ENCODE data around the gene IL24.

Gene IL24

DNA sequence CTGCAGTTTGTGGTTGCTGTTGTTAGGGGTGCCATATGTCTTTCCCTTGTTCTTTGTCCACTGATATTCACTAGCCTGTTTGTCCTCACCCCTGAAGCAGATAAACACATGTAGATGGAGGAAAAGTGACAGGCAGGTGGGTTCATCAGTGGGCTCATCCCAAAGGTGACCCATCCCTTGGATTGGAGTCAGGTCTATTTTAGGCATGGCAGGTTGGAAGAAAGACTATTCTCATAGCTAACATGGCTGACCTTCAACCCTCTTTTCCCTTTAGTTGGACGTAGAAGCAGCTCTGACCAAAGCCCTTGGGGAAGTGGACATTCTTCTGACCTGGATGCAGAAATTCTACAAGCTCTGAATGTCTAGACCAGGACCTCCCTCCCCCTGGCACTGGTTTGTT lies 5.5 kb downstream of the IL24 start:
- DNase-seq = no peak
- Mint-ChIP-seq H3K27me3 (ENCODE audit: low read depth, poor library complexity) (peaks cover 40% of the 10 kb centered on the region), H3K36me3 (ENCODE audit: low read depth) (no peaks in the 10 kb centered on the region), H3K9me3 (no peaks in the 10 kb centered on the region), H3K4me3 (no peak overlapping the region), H3K4me1 (peaks cover 13% of the 10 kb centered on the region), H3K27ac (no peak overlapping the region)
- TF ChIP-seq, protein P1, sequence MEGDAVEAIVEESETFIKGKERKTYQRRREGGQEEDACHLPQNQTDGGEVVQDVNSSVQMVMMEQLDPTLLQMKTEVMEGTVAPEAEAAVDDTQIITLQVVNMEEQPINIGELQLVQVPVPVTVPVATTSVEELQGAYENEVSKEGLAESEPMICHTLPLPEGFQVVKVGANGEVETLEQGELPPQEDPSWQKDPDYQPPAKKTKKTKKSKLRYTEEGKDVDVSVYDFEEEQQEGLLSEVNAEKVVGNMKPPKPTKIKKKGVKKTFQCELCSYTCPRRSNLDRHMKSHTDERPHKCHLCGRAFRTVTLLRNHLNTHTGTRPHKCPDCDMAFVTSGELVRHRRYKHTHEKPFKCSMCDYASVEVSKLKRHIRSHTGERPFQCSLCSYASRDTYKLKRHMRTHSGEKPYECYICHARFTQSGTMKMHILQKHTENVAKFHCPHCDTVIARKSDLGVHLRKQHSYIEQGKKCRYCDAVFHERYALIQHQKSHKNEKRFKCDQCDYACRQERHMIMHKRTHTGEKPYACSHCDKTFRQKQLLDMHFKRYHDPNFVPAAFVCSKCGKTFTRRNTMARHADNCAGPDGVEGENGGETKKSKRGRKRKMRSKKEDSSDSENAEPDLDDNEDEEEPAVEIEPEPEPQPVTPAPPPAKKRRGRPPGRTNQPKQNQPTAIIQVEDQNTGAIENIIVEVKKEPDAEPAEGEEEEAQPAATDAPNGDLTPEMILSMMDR (IDR thresholded peaks at IDR 0.05) = no peak

GRCh38 chr1:206903687-206904086 lies 6.4 kb downstream of the IL24 start:
- H3K4me3 Mint-ChIP-seq = no peak overlapping the region
- no peaks in the 10 kb centered on the region for H3K36me3 Mint-ChIP-seq (ENCODE audit: low read depth)
- peaks cover 50% of the 10 kb centered on the region for H3K27me3 Mint-ChIP-seq (ENCODE audit: low read depth, poor library complexity)
- H3K27ac Mint-ChIP-seq = no peak overlapping the region
- TF ChIP-seq, protein P1 (IDR thresholded peaks at IDR 0.05) = no peak
- H3K4me1 Mint-ChIP-seq = peaks cover 11% of the 10 kb centered on the region
- H3K9me3 Mint-ChIP-seq = no peaks in the 10 kb centered on the region
- DNase-seq = no peak

- Mint-ChIP-seq H3K9me3 (no peaks in the 10 kb centered on the region), H3K4me1 (peaks cover 13% of the 10 kb centered on the region), H3K4me3 (no peak overlapping the region), H3K27me3 (ENCODE audit: low read depth, poor library complexity) (peaks cover 55% of the 10 kb centered on the region), H3K27ac (no peak overlapping the region), H3K36me3 (ENCODE audit: low read depth) (no peaks in the 10 kb centered on the region)
- TF ChIP-seq, protein P1 (IDR thresholded peaks at IDR 0.05) = no peak
- no peak for DNase-seq
Measured at GRCh38 chr1:206904423-206905142, 7.3 kb downstream of the IL24 start.

DNA sequence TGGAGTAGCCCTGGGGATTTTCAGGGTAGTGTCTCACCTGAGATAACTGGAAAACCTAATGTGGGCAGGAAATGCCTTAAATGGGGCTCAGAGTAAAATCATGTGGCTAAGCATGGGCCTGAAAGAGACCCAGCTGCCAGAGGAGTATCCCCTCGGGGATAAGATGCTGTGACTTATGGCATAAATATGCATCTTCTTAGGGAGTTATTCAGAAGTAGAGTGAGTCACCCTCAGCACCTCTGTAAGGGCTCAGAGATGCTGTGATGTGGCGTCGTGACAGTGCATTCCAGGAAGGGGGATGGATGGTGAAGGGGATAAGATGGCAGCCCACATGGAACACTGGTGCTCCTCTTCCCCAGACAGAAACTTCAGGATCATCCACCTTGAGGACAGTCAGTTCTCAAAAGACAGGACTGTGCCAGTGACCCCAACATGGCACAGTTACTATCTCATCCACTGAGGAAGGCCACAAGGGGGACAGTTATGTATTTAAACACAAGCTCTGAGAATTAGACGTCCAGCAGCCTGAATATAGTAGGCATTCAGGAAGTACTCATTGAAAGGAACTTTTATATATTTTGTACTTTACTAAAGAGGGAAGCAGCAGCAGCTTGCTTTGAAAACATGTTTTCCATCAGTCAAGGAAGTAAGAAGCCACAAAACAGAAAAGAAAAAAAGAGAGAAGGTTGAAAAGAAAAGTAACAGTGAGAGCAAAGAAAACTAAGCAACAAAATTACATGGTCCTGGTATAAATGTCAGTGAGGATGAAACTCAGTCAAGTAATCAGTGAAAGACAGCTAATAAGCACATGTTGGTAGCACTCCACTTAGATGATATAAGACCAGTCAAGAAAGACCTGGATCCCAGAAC lies 8.3 kb downstream of the IL24 start:
- H3K9me3 Mint-ChIP-seq = no peaks in the 10 kb centered on the region
- no peak overlapping the region for H3K4me3 Mint-ChIP-seq
- no peak overlapping the region for H3K27ac Mint-ChIP-seq
- DNase-seq = no peak
- H3K4me1 Mint-ChIP-seq = peaks cover 13% of the 10 kb centered on the region
- peaks cover 60% of the 10 kb centered on the region for H3K27me3 Mint-ChIP-seq (ENCODE audit: low read depth, poor library complexity)
- H3K36me3 Mint-ChIP-seq (ENCODE audit: low read depth) = no peaks in the 10 kb centered on the region
- TF ChIP-seq, protein P1 (IDR thresholded peaks at IDR 0.05) = no peak

DNA sequence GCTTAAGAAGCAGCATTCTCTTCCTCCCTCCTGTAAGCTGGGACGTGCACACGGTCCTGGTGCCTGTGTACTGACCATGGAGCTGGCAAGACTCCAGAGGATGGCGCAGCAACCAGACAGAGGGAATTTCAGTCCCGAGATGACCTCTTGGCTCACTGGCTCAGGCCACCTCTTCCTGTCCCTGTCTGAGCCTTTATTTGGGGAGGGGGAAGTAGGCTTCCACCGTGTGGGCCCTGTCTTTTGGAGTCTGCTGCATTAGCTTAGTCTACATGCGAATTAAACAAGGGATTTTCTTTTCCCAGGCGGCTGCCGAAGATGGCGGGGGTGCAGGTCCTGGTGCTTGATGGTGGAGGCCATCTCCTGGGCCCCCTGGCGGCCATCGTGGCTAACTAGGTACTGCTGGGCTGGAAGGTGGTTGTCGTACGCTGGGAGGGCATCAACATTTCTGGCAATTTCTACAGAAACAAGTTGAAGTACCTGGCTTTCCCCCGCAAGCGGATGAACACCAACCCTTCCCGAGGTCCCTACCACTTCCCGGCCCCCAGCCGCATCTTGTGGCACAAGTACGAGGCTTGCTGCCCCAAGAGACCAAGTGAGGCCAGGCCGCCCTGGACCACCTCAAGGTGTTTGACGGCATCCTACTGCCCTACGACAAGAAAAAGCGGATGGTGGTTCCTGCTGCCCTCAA lies 10.2 kb downstream of the IL24 start:
- Mint-ChIP-seq H3K4me1 (peaks cover 13% of the 10 kb centered on the region), H3K27me3 (ENCODE audit: low read depth, poor library complexity) (peaks cover 69% of the 10 kb centered on the region), H3K27ac (no peak overlapping the region), H3K36me3 (ENCODE audit: low read depth) (no peaks in the 10 kb centered on the region), H3K4me3 (peak overlapping the region; percentile 73), H3K9me3 (no peaks in the 10 kb centered on the region)
- TF ChIP-seq, protein P1 (IDR thresholded peaks at IDR 0.05) = peak; percentile 28
- DNase-seq = peak; percentile 40
